NB4 (cell line): ENCODE measurements around the gene THSD4.

Source experiments
- DNase-seq: peaks from one replicate; pipeline ENCODE4 v3.0.0; 2010; ENCODE audit warnings: low read depth
- H3K4me3 ChIP-seq: one replicate; pipeline ENCODE4 v1.5.1; 2011; ENCODE audit warnings: mild to moderate bottlenecking, low read depth, low read length, moderate library complexity
- MYC ChIP-seq: IDR thresholded peaks from 2 replicates; pipeline ENCODE4 v1.6.1; 2011; ENCODE audit warnings: low read depth, low read length
- POLR2A ChIP-seq: IDR thresholded peaks from 2 replicates; pipeline ENCODE4 v1.6.1; 2011; ENCODE audit warnings: mild to moderate bottlenecking; ENCODE audit not compliant: insufficient read length; ENCODE audit errors: extremely low read depth
- TF ChIP-seq, protein P1 (sequence below): IDR thresholded peaks from one replicate; pipeline ENCODE4 v1.5.1; 2012; ENCODE audit warnings: low read depth, low read length
- TF ChIP-seq, protein P2 (sequence below): IDR thresholded peaks from 2 replicates; pipeline ENCODE4 v1.6.1; 2011; ENCODE audit warnings: low read depth, low read length

The THSD4 gene

DNA sequence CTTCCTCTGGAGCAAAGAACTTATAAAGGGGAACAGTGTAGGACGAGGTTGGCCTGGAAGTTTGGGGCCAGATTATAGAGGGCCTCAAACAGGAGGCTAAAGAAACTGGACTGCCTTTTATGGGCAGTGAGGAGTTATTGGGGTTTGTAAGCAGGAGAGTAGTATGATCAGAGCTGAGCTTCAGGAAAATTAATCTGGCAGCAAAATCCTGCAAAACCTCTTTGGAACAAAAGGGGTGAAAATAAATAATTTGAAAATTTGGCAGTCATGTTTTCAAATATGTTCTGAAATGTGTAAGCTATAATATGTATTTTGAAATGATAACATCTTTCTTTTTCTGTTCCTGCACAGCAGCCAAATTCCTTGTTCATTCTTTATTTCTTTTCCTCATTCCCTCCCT lies 164.9 kb downstream of the THSD4 start:
- TF ChIP-seq, protein P1, sequence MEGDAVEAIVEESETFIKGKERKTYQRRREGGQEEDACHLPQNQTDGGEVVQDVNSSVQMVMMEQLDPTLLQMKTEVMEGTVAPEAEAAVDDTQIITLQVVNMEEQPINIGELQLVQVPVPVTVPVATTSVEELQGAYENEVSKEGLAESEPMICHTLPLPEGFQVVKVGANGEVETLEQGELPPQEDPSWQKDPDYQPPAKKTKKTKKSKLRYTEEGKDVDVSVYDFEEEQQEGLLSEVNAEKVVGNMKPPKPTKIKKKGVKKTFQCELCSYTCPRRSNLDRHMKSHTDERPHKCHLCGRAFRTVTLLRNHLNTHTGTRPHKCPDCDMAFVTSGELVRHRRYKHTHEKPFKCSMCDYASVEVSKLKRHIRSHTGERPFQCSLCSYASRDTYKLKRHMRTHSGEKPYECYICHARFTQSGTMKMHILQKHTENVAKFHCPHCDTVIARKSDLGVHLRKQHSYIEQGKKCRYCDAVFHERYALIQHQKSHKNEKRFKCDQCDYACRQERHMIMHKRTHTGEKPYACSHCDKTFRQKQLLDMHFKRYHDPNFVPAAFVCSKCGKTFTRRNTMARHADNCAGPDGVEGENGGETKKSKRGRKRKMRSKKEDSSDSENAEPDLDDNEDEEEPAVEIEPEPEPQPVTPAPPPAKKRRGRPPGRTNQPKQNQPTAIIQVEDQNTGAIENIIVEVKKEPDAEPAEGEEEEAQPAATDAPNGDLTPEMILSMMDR, result no peak
- TF ChIP-seq POLR2A, result no peak
- TF ChIP-seq MYC, result no peak
- TF ChIP-seq, protein P2, sequence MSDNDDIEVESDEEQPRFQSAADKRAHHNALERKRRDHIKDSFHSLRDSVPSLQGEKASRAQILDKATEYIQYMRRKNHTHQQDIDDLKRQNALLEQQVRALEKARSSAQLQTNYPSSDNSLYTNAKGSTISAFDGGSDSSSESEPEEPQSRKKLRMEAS, result no peak
- no peak overlapping the region for H3K4me3 ChIP-seq
- no peak for DNase-seq

DNA sequence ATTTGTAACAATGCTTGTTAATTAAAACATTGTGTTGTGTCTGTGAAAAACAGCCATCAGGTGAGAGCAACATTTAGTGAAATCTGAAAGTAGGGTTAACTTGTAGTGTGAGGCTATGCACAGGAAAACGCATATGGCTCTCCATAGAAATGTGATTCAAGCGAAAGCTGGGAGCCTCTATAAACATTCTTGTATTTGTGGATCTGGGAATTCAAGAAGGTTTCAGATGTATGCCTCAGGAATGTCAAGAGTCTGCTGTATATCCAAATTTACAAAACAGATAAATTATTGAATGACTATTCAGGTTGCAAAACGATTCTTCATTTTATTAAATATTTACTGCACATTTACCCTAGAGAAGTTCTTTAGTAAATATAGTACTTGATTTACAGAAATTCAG lies 166.0 kb downstream of the THSD4 start:
- no peak overlapping the region for H3K4me3 ChIP-seq
- no peak for TF ChIP-seq POLR2A
- TF ChIP-seq, protein P1, result no peak
- TF ChIP-seq, protein P2, result no peak
- TF ChIP-seq MYC, result no peak
- no peak for DNase-seq

DNA sequence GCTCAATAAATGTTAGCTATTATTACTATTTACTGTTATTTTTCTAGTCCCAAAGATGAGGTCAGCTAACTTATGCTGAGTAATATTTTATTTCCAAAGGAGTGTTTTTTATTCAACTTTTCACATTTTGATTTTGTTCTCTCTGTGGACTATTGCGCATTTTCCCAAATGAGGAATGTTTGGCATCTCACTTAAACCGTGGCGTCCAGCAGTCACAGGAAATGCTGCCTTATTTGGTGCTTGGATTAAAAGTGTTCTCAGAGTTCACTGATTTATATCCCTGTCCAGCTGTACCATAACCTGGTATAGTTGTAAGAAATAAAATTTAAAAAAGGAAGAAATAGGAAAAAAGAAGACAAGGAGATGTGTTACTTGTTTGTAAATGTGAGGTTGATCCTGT lies 166.8 kb downstream of the THSD4 start:
- H3K4me3 ChIP-seq, result no peak overlapping the region
- TF ChIP-seq POLR2A (no peak), MYC (no peak)
- TF ChIP-seq, protein P1, result no peak
- TF ChIP-seq, protein P2, result no peak
- no peak for DNase-seq

DNA sequence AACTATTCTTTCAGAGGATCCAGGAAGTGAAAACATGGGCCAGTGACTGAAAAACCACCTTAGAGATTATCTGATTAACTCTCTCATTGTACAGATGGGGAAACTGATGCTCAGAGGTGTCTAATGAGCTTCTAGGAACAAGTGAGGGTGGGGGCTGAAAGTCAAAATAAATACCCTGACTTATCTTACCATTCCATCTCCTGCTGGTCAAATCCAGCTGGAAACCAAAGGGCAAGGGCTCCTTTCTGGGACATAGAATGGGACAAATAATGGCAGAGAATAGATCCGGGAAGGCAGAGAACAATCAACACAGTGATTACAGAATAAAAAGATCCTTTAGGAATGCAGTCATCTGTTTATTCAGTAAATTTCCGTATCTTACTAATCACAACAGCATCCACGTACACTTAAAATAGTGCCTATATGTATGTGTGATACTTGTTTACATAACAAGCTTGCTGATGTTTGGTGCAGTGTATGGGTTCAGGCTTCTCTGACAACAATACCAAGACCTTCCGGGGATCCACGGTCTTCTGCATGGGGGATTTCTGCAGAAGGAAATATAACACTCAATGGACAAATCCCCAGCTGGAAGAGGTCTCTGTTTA lies 173.2 kb downstream of the THSD4 start:
- H3K4me3 ChIP-seq, result no peak overlapping the region
- TF ChIP-seq, protein P1, result no peak
- TF ChIP-seq, protein P2, result no peak
- no peak for TF ChIP-seq MYC
- no peak for TF ChIP-seq POLR2A
- DNase-seq, result no peak

DNA sequence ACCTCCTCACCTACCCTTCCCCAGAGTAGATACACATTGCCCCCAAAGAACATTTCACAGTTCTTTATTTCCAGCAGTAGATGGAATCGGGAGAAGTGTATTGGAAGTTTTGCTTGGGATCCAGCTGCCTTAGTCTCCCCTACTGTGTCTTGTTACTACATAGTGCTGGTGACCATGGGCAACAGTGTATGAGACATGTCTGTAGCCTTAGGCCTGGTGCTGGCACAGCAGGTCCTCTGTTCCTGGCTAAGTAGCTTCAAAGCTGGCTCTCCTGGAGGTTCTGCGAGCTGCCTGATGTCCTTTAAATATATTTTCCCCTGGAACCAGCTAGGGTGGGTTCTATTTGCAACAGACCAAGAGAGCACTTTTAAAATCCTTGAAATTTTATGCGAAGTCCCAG lies 174.7 kb downstream of the THSD4 start:
- TF ChIP-seq, protein P2, result no peak
- TF ChIP-seq, protein P1, result no peak
- no peak for TF ChIP-seq MYC
- no peak for TF ChIP-seq POLR2A
- DNase-seq, result no peak
- H3K4me3 ChIP-seq, result no peak overlapping the region
